ENCODE data around the gene CBARP.

DNA sequence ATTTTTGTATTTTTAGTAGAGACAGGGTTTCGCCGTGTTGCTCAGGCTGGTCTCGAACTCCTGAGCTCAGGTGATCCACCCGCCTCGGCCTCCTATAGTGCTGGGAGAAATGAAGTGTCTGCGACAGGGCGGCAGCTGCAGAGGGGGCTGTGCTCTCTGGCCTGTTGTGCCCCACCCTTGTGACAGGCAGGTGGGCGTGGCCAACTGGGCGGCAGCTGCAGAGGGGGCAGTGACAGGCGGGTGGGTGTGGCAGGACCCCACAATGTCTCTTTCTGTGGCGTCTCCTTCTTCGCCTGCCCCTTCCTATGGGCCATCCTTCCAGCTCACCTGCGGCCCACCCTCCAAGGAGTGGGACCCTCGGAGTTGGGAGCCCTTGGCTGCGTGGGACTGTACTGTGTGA lies 20.4 kb downstream of the CBARP start:
- TF ChIP-seq, protein P1, sequence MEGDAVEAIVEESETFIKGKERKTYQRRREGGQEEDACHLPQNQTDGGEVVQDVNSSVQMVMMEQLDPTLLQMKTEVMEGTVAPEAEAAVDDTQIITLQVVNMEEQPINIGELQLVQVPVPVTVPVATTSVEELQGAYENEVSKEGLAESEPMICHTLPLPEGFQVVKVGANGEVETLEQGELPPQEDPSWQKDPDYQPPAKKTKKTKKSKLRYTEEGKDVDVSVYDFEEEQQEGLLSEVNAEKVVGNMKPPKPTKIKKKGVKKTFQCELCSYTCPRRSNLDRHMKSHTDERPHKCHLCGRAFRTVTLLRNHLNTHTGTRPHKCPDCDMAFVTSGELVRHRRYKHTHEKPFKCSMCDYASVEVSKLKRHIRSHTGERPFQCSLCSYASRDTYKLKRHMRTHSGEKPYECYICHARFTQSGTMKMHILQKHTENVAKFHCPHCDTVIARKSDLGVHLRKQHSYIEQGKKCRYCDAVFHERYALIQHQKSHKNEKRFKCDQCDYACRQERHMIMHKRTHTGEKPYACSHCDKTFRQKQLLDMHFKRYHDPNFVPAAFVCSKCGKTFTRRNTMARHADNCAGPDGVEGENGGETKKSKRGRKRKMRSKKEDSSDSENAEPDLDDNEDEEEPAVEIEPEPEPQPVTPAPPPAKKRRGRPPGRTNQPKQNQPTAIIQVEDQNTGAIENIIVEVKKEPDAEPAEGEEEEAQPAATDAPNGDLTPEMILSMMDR (conservative IDR thresholded peaks at IDR 0.05): no peak
- no peak for TF ChIP-seq EZH2 (IDR thresholded peaks at IDR 0.05; ENCODE audit: low read depth)

Measured in PC-9 (cell line).